WTC11 (cell line): ENCODE results near the gene R3HDM1.
"Not testable (repeated sequence)": the region's sequence is repeated elsewhere in the genome, so short reads cannot be mapped to it uniquely, and the experiment has no call there.

Source experiments
- ESRRA ChIP-seq: sonication (generic); formaldehyde crosslinking; IDR thresholded peaks from 2 replicates; pipeline ENCODE4 v1.8.1; 2022; ENCODE audit warnings: mild to moderate bottlenecking, missing genetic modification reagents, borderline replicate concordance
- GABPB1 ChIP-seq: sonication (generic); formaldehyde crosslinking; IDR thresholded peaks from 2 replicates; pipeline ENCODE4 v1.8.1; 2023; ENCODE audit warnings: mild to moderate bottlenecking, missing genetic modification reagents
- KAT7 ChIP-seq: sonication (generic); formaldehyde crosslinking; IDR thresholded peaks from 2 replicates; pipeline ENCODE4 v1.8.1; 2023; ENCODE audit warnings: missing genetic modification reagents, mild to moderate bottlenecking, borderline replicate concordance
- SMAD3 ChIP-seq: sonication (generic); formaldehyde crosslinking; IDR thresholded peaks from 2 replicates; pipeline ENCODE4 v1.8.0; 2022; ENCODE audit warnings: missing genetic modification reagents, mild to moderate bottlenecking, borderline replicate concordance
- SP1 ChIP-seq: sonication (generic); formaldehyde crosslinking; conservative IDR thresholded peaks from 2 replicates; pipeline ENCODE4 v1.8.1; 2022; ENCODE audit warnings: missing genetic modification reagents
- ZNF121 ChIP-seq: sonication (generic); formaldehyde crosslinking; IDR thresholded peaks from 2 replicates; pipeline ENCODE4 v1.8.0; 2023; ENCODE audit warnings: missing genetic modification reagents
- ZNF138 ChIP-seq: sonication (generic); formaldehyde crosslinking; conservative IDR thresholded peaks from 2 replicates; pipeline ENCODE4 v1.8.1; 2022; ENCODE audit warnings: mild to moderate bottlenecking, moderate library complexity, missing genetic modification reagents
- ZNF423 ChIP-seq: fragments of 250-450 bp; sonication (Bioruptor Pico); IDR thresholded peaks from 2 replicates; pipeline ENCODE4 v2.1.2; 2022; ENCODE audit warnings: mild to moderate bottlenecking, moderate library complexity
- TF ChIP-seq, protein P1 (sequence below): sonication (generic); formaldehyde crosslinking; conservative IDR thresholded peaks from 2 replicates; pipeline ENCODE4 v1.8.1; 2022; ENCODE audit warnings: mild to moderate bottlenecking, missing genetic modification reagents
- TF ChIP-seq, protein P2 (sequence below): fragments of 200-600 bp; IDR thresholded peaks from 2 replicates; pipeline ENCODE4 v1.8.0; 2022; ENCODE audit warnings: antibody characterized with exemption
- TF ChIP-seq, protein P3 (sequence below): sonication (generic); formaldehyde crosslinking; IDR thresholded peaks from 2 replicates; pipeline ENCODE4 v1.8.0; 2022; ENCODE audit warnings: mild to moderate bottlenecking, missing genetic modification reagents

GRCh38 chr2:135498588-135498987, 32.7 kb upstream of the R3HDM1 start:
- not testable (repeated sequence) for TF ChIP-seq ZNF121; KAT7 (CRISPR knock-in tag); ZNF138; SP1 (CRISPR knock-in tag); GABPB1; ESRRA; SMAD3; ZNF423 (CRISPR knock-in tag)
- TF ChIP-seq, protein P1, sequence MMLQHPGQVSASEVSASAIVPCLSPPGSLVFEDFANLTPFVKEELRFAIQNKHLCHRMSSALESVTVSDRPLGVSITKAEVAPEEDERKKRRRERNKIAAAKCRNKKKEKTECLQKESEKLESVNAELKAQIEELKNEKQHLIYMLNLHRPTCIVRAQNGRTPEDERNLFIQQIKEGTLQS (CRISPR knock-in tag): not testable (repeated sequence)
- TF ChIP-seq, protein P2, sequence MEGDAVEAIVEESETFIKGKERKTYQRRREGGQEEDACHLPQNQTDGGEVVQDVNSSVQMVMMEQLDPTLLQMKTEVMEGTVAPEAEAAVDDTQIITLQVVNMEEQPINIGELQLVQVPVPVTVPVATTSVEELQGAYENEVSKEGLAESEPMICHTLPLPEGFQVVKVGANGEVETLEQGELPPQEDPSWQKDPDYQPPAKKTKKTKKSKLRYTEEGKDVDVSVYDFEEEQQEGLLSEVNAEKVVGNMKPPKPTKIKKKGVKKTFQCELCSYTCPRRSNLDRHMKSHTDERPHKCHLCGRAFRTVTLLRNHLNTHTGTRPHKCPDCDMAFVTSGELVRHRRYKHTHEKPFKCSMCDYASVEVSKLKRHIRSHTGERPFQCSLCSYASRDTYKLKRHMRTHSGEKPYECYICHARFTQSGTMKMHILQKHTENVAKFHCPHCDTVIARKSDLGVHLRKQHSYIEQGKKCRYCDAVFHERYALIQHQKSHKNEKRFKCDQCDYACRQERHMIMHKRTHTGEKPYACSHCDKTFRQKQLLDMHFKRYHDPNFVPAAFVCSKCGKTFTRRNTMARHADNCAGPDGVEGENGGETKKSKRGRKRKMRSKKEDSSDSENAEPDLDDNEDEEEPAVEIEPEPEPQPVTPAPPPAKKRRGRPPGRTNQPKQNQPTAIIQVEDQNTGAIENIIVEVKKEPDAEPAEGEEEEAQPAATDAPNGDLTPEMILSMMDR: not testable (repeated sequence)
- TF ChIP-seq, protein P3, sequence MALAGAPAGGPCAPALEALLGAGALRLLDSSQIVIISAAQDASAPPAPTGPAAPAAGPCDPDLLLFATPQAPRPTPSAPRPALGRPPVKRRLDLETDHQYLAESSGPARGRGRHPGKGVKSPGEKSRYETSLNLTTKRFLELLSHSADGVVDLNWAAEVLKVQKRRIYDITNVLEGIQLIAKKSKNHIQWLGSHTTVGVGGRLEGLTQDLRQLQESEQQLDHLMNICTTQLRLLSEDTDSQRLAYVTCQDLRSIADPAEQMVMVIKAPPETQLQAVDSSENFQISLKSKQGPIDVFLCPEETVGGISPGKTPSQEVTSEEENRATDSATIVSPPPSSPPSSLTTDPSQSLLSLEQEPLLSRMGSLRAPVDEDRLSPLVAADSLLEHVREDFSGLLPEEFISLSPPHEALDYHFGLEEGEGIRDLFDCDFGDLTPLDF: not testable (repeated sequence)
